PC-9 (cell line): ENCODE results near the gene ARHGEF12. TPM values are rescaled to one million over a fixed set of nuclear protein-coding genes. Genes with fewer than 3 reads are reported as not detected.

Experiments
- BruUV-seq: library from RNA; stranded (reverse); fragments of 400-500 nt; replicated peaks from 2 replicates; lab custom pipeline; 2021; lab: Mats Ljungman, UMichigan
- CTCF ChIA-PET: fragments of 300-600 bp; sonication (Branson Sonifier 250); formaldehyde crosslinking; loops from one replicate; lab custom pipeline; 2022; ENCODE audit warnings: antibody characterized with exemption; lab: Charles Lee
- POLR2A ChIA-PET: fragments of 300-600 bp; sonication (Branson Sonifier 250); formaldehyde crosslinking; loops from one replicate; lab custom pipeline; 2022; ENCODE audit warnings: antibody characterized with exemption; ENCODE audit not compliant: unreplicated experiment; lab: Charles Lee
- DNase-seq, 2 experiments: peaks; one replicate each; pipeline versions ENCODE4 v3.0.0 to v3.0.0-alpha.2; 2015 to 2022; ENCODE audit warnings: mixed read lengths in 1 of 2
- H2AFZ ChIP-seq: fragments of 200-600 bp; sonication (generic); 2 replicates; pipeline ENCODE4 v1.8.1; 2017; ENCODE audit warnings: antibody characterized with exemption
- H3F3A ChIP-seq: fragments of 200-600 bp; sonication (generic); 2 replicates; pipeline ENCODE4 v1.8.1; 2017; ENCODE audit warnings: antibody characterized with exemption, mild to moderate bottlenecking, low read depth; ENCODE audit not compliant: insufficient read depth
- H3K27ac ChIP-seq: fragments of 200-600 bp; sonication (generic); 2 replicates; pipeline ENCODE4 v1.6.1; 2016; ENCODE audit warnings: mixed run types
- H3K27me3 ChIP-seq: fragments of 200-600 bp; sonication (generic); 2 replicates; pipeline ENCODE4 v1.6.1; 2016; ENCODE audit warnings: low read depth, mixed run types; ENCODE audit not compliant: insufficient read depth
- H3K36me3 ChIP-seq: fragments of 200-600 bp; sonication (generic); 2 replicates; pipeline ENCODE4 v1.6.1; 2016; ENCODE audit warnings: low read depth, mixed run types
- H3K4me1 ChIP-seq: fragments of 200-600 bp; sonication (generic); replicated peaks from 2 replicates; pipeline ENCODE4 v1.6.1; 2016; ENCODE audit warnings: mixed run types; ENCODE audit not compliant: insufficient read depth
- H3K4me2 ChIP-seq: fragments of 200-600 bp; sonication (generic); 2 replicates; pipeline ENCODE4 v1.6.1; 2017; ENCODE audit warnings: mixed run types
- H3K4me3 ChIP-seq: fragments of 200-600 bp; sonication (generic); 2 replicates; pipeline ENCODE4 v1.6.1; 2016; ENCODE audit warnings: mixed run types
- H3K79me2 ChIP-seq: fragments of 200-600 bp; sonication (generic); 2 replicates; pipeline ENCODE4 v1.6.1; 2017; ENCODE audit warnings: low read depth, mixed run types
- H3K9me2 ChIP-seq: fragments of 200-600 bp; sonication (generic); 2 replicates; pipeline ENCODE4 v1.8.1; 2017; ENCODE audit warnings: mild to moderate bottlenecking; ENCODE audit not compliant: insufficient read depth
- H3K9me3 ChIP-seq: fragments of 200-600 bp; sonication (generic); 2 replicates; pipeline ENCODE4 v1.8.1; 2016; ENCODE audit warnings: low read depth; ENCODE audit not compliant: insufficient read depth
- H4K20me1 ChIP-seq: fragments of 200-600 bp; sonication (generic); 2 replicates; pipeline ENCODE4 v1.8.1; 2017; ENCODE audit not compliant: insufficient read depth
- CTCF ChIP-seq: fragments of 200-600 bp; sonication (generic); conservative IDR thresholded peaks from 2 replicates; pipeline ENCODE4 v1.6.1; 2017; ENCODE audit warnings: mixed run types, antibody characterized with exemption, mild to moderate bottlenecking, moderate library complexity
- EZH2 ChIP-seq: fragments of 200-600 bp; sonication (generic); IDR thresholded peaks from 2 replicates; pipeline ENCODE4 v1.8.0; 2017; ENCODE audit warnings: antibody characterized with exemption, low read depth
- intact Hi-C: fragments of 100-400 bp; cut with micrococcal nuclease; formaldehyde crosslinking; loops from one replicate; pipeline ENCODE4 v1.10.0; 2022; ENCODE audit not compliant: unreplicated experiment
- total RNA-seq: library from RNA; stranded (reverse); gene quantifications from 2 replicates; pipeline ENCODE4 v1.2.3, GENCODE V29; 2021

The ARHGEF12 gene
- total RNA-seq, 1 experiment from 2014 or later = 76.5 TPM

GRCh38 chr11:120352405-120352804, 16.2 kb downstream of the ARHGEF12 start:
- no peak for TF ChIP-seq CTCF
- TF ChIP-seq EZH2 = no peak
- CTCF ChIA-PET = no interaction called here
- Histone ChIP-seq H3K4me3 (no peak overlapping the region), H3K27ac (no peak overlapping the region), H3K4me1 (peaks cover 18% of the 10 kb centered on the region; the same call in 1 of the 2 replicates), H3K9me3 (no peaks in the 10 kb centered on the region), H3K79me2 (peaks cover 96% of the 10 kb centered on the region), H2AFZ (no peak overlapping the region), H3K36me3 (peaks cover 4% of the 10 kb centered on the region; the same call in 1 of the 2 replicates), H3K4me2 (no peak overlapping the region), H3K27me3 (no peaks in the 10 kb centered on the region), H4K20me1 (peaks cover 37% of the 10 kb centered on the region), H3K9me2 (no peaks in the 10 kb centered on the region), H3F3A (0 out of 2 replicates have a peak, but pooled peaks cover 8% of the 10 kb centered on the region)
- POLR2A ChIA-PET = no interaction called here
- DNase-seq = no peak
- intact Hi-C loops = no loop called here
- BruUV-seq = no TSS peak

GRCh38 chr11:120354068-120354467, 17.9 kb downstream of the ARHGEF12 start:
- no peak for DNase-seq
- intact Hi-C loops = no loop called here

GRCh38 chr11:120354779-120355178, 18.6 kb downstream of the ARHGEF12 start:
- DNase-seq = no peak
- Histone ChIP-seq H3F3A (no peaks in the 10 kb centered on the region), H3K27ac (no peak overlapping the region), H3K27me3 (no peaks in the 10 kb centered on the region), H4K20me1 (peaks cover 27% of the 10 kb centered on the region), H3K79me2 (peaks cover 94% of the 10 kb centered on the region), H3K9me2 (no peaks in the 10 kb centered on the region), H2AFZ (no peak overlapping the region), H3K4me1 (no peaks in the 10 kb centered on the region), H3K9me3 (no peaks in the 10 kb centered on the region), H3K36me3 (peaks cover 2% of the 10 kb centered on the region; the same call in 1 of the 2 replicates), H3K4me3 (no peak overlapping the region), H3K4me2 (no peak overlapping the region)
- no peak for TF ChIP-seq EZH2
- no peak for TF ChIP-seq CTCF
- BruUV-seq = no TSS peak
- ChIA-PET POLR2A (interaction anchor here (0.6 kb wide), 1 partner anchor 36 kb away, joined by 3 read pairs; no protein-coding TSS in a partner anchor), CTCF (no interaction called here)
- intact Hi-C loops = no loop called here

More at GRCh38 chr11:120354068-120354467, 17.9 kb downstream of the ARHGEF12 start:
- no peak overlapping the region for H3K4me2 ChIP-seq
- TF ChIP-seq EZH2 (no peak), CTCF (no peak)
- peaks cover 34% of the 10 kb centered on the region for H4K20me1 ChIP-seq
- H3K36me3 ChIP-seq = peaks cover 4% of the 10 kb centered on the region; the same call in 1 of the 2 replicates
- H3K27me3 ChIP-seq = no peaks in the 10 kb centered on the region
- H3K9me3 ChIP-seq = no peaks in the 10 kb centered on the region
- no peaks in the 10 kb centered on the region for H3F3A ChIP-seq
- H3K4me1 ChIP-seq = peaks cover 4% of the 10 kb centered on the region; the same call in 1 of the 2 replicates
- no TSS peak for BruUV-seq
- H3K79me2 ChIP-seq = peaks cover 95% of the 10 kb centered on the region
- no peaks in the 10 kb centered on the region for H3K9me2 ChIP-seq
- POLR2A ChIA-PET = no interaction called here
- CTCF ChIA-PET = no interaction called here
- H2AFZ ChIP-seq = no peak overlapping the region
- H3K4me3 ChIP-seq = no peak overlapping the region
- H3K27ac ChIP-seq = no peak overlapping the region
